ENCODE measurements around the gene GRIK5.

GRIK5 gene

GRCh38 chr19:42038666-42039065 lies 31.3 kb downstream of the GRIK5 start:
- TF ChIP-seq, protein P1, sequence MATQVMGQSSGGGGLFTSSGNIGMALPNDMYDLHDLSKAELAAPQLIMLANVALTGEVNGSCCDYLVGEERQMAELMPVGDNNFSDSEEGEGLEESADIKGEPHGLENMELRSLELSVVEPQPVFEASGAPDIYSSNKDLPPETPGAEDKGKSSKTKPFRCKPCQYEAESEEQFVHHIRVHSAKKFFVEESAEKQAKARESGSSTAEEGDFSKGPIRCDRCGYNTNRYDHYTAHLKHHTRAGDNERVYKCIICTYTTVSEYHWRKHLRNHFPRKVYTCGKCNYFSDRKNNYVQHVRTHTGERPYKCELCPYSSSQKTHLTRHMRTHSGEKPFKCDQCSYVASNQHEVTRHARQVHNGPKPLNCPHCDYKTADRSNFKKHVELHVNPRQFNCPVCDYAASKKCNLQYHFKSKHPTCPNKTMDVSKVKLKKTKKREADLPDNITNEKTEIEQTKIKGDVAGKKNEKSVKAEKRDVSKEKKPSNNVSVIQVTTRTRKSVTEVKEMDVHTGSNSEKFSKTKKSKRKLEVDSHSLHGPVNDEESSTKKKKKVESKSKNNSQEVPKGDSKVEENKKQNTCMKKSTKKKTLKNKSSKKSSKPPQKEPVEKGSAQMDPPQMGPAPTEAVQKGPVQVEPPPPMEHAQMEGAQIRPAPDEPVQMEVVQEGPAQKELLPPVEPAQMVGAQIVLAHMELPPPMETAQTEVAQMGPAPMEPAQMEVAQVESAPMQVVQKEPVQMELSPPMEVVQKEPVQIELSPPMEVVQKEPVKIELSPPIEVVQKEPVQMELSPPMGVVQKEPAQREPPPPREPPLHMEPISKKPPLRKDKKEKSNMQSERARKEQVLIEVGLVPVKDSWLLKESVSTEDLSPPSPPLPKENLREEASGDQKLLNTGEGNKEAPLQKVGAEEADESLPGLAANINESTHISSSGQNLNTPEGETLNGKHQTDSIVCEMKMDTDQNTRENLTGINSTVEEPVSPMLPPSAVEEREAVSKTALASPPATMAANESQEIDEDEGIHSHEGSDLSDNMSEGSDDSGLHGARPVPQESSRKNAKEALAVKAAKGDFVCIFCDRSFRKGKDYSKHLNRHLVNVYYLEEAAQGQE (IDR thresholded peaks at IDR 0.05; ENCODE audit: insufficient read depth in 1 of 2, low read depth in 2 of 2, low read length in 2 of 2): no peak
- no peak for TF ChIP-seq TAF1 (IDR thresholded peaks at IDR 0.05; ENCODE audit: borderline replicate concordance, insufficient read depth, low read length)
- no peak for TF ChIP-seq SIN3A (IDR thresholded peaks at IDR 0.05; ENCODE audit: borderline replicate concordance, insufficient read depth, low read length)
- no peak for TF ChIP-seq FOXP2 (optimal IDR thresholded peaks at IDR 0.05; ENCODE audit: borderline replicate concordance, extremely low read depth, extremely low read length, insufficient read depth)

- TF ChIP-seq FOXP2 (optimal IDR thresholded peaks at IDR 0.05; ENCODE audit: borderline replicate concordance, extremely low read depth, extremely low read length, insufficient read depth): no peak
- TF ChIP-seq POLR2AphosphoS5 (IDR thresholded peaks at IDR 0.05; ENCODE audit: low read depth, low read length): no peak
- no peak for TF ChIP-seq SIN3A (IDR thresholded peaks at IDR 0.05; ENCODE audit: borderline replicate concordance, insufficient read depth, low read length)
- TF ChIP-seq, protein P1 (IDR thresholded peaks at IDR 0.05; ENCODE audit: insufficient read depth in 1 of 2, low read depth in 2 of 2, low read length in 2 of 2): no peak
- TF ChIP-seq TAF1 (IDR thresholded peaks at IDR 0.05; ENCODE audit: borderline replicate concordance, insufficient read depth, low read length): no peak
Measured at GRCh38 chr19:42037649-42038048, 32.4 kb downstream of the GRIK5 start.

DNA sequence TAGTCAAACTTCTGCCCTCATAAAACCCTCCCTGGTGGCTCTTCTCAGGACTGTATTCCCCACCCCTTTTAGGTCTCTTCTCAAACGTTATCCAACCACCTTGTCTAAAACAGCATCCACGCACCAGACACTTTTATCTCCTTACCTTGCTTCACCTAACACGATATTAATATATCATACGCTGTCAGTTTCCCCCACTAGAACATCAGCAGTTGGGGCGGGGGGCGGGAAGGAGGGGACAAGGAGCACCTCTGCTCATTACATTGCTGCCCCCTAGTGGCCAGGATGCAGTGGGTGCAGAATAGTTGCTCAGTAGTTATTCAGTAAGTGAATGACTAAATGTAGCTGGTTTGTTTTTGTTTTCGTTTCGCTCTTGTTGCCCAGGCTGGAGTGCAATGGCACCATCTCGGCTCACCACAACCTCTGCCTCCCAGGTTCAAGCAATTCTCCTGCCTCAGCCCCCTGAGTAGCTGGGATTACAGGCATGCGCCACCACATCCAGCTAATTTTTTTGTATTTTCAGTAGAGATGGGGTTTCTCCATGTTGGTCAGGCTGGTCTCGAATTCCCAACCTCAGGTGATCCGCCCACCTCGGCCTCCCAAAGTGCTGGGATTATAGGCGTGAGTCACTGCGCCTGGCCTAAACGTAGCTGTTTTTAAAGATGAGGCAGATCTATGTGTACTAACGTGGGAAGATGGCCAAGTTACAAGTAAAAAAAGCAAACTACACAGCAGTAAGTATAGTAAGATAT lies 35.2 kb downstream of the GRIK5 start:
- TF ChIP-seq, protein P1 (IDR thresholded peaks at IDR 0.05; ENCODE audit: insufficient read depth in 1 of 2, low read depth in 2 of 2, low read length in 2 of 2): 0 out of 4 replicates have a peak, but pooled peaks of 1 of the 2 experiments have one; percentile 35

- TF ChIP-seq, protein P1 (IDR thresholded peaks at IDR 0.05; ENCODE audit: insufficient read depth in 1 of 2, low read depth in 2 of 2, low read length in 2 of 2): no peak
- TF ChIP-seq SIN3A (IDR thresholded peaks at IDR 0.05; ENCODE audit: borderline replicate concordance, insufficient read depth, low read length): no peak
Measured at GRCh38 chr19:42033413-42033812, 36.6 kb downstream of the GRIK5 start.

DNA sequence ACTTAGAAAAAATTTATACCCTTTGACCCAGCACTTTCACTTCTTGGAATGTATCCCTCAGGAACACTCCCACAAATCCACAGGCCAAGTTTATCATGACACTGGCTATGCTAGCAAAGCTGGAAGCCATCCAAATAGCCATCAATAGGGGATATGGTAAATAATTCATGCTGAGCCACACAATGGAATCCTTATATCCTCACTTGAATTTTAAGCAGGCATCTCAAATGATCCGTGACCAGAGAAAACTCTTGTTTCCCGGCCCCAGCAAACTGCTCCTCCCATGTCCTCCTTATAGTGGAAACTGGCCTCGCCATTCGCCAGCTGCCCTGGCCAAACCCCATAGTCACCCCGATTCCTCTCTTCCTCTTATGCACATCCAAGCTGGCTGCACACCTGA lies 37.6 kb downstream of the GRIK5 start:
- TF ChIP-seq TAF1 (IDR thresholded peaks at IDR 0.05; ENCODE audit: borderline replicate concordance, insufficient read depth, low read length) (no peak), SIN3A (IDR thresholded peaks at IDR 0.05; ENCODE audit: borderline replicate concordance, insufficient read depth, low read length) (no peak), FOXP2 (optimal IDR thresholded peaks at IDR 0.05; ENCODE audit: borderline replicate concordance, extremely low read depth, extremely low read length, insufficient read depth) (no peak), POLR2AphosphoS5 (IDR thresholded peaks at IDR 0.05; ENCODE audit: low read depth, low read length) (peak; percentile 22; the same call in 1 of the 2 replicates)
- TF ChIP-seq, protein P1 (IDR thresholded peaks at IDR 0.05; ENCODE audit: insufficient read depth in 1 of 2, low read depth in 2 of 2, low read length in 2 of 2): peak in 1 of 2 experiments; percentile 50; a peak in 1 of 4 replicates

All from PFSK-1 (cell line).